Measurements from ENCODE around the gene ZEB2.

ZEB2 gene

GRCh38 chr2:144407262-144407661 is 112.7 kb downstream of the ZEB2 start:
- TF ChIP-seq CTCF (IDR thresholded peaks at IDR 0.05; ENCODE audit: low read depth, low read length) = no peak
- H3K9me3 ChIP-seq (ENCODE audit: severe bottlenecking) = no peaks in the 10 kb centered on the region
- no peak overlapping the region for H3K4me3 ChIP-seq (ENCODE audit: low read depth, low read length)
- no peaks in the 10 kb centered on the region for H3K36me3 ChIP-seq
- H3K27ac ChIP-seq = no peak overlapping the region
- H3K27me3 ChIP-seq (ENCODE audit: insufficient read depth, low read depth, severe bottlenecking) = no peaks in the 10 kb centered on the region
- DNase-seq = no peak

- H3K4me3 ChIP-seq (ENCODE audit: low read depth, low read length) = no peak overlapping the region
- no peaks in the 10 kb centered on the region for H3K9me3 ChIP-seq (ENCODE audit: severe bottlenecking)
- no peaks in the 10 kb centered on the region for H3K27me3 ChIP-seq (ENCODE audit: insufficient read depth, low read depth, severe bottlenecking)
- no peak overlapping the region for H3K27ac ChIP-seq
- DNase-seq = no peak
- no peak for TF ChIP-seq CTCF (IDR thresholded peaks at IDR 0.05; ENCODE audit: low read depth, low read length)
- H3K36me3 ChIP-seq = no peaks in the 10 kb centered on the region
Measured at GRCh38 chr2:144405982-144406788, 113.7 kb downstream of the ZEB2 start.

GRCh38 chr2:144405321-144405720 is 114.6 kb downstream of the ZEB2 start:
- no peaks in the 10 kb centered on the region for H3K9me3 ChIP-seq (ENCODE audit: severe bottlenecking)
- peaks cover 2% of the 10 kb centered on the region; the same call in 1 of the 2 replicates for H3K36me3 ChIP-seq
- DNase-seq = no peak
- no peak overlapping the region for H3K27ac ChIP-seq
- no peaks in the 10 kb centered on the region for H3K27me3 ChIP-seq (ENCODE audit: insufficient read depth, low read depth, severe bottlenecking)
- TF ChIP-seq CTCF (IDR thresholded peaks at IDR 0.05; ENCODE audit: low read depth, low read length) = no peak
- H3K4me3 ChIP-seq (ENCODE audit: low read depth, low read length) = no peak overlapping the region

DNA sequence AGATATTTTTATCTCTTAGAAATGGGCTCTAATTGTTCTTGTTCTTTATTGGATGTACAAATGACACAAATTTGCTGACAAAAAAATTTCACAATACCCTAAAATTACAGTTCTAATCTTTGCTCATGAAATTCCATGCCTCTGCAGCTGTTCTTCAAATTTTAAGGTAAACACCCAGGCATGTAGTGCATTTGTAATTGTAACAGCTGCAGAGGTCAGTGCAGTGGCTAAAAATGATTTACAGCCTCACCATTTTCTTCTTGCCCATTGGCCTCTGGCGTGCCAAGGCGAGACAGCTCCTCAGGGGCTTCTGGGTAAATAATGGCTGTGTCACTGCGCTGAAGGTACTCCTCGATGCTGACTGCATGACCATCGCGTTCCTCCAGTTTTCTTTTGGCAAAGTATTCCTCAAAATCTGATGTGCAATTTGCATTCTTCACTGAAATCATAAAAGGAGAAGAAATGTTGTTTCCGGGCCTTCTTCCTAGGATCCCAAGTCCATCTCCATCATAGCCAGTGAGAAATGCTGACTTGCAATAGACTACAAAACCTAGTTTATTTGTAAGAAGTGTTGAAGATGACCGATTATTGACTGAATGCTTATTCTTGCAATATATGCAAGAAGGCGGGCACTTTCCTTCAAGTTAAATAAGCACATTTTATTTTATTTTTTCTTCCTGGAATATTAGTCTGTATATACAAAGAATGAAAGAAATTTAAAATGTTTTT is 115.2 kb downstream of the ZEB2 start:
- Histone ChIP-seq H3K27me3 (ENCODE audit: insufficient read depth, low read depth, severe bottlenecking) (no peaks in the 10 kb centered on the region), H3K27ac (no peak overlapping the region), H3K4me3 (ENCODE audit: low read depth, low read length) (no peak overlapping the region), H3K36me3 (peaks cover 2% of the 10 kb centered on the region), H3K9me3 (ENCODE audit: severe bottlenecking) (no peaks in the 10 kb centered on the region)
- no peak for TF ChIP-seq CTCF (IDR thresholded peaks at IDR 0.05; ENCODE audit: low read depth, low read length)
- no peak for DNase-seq

DNA sequence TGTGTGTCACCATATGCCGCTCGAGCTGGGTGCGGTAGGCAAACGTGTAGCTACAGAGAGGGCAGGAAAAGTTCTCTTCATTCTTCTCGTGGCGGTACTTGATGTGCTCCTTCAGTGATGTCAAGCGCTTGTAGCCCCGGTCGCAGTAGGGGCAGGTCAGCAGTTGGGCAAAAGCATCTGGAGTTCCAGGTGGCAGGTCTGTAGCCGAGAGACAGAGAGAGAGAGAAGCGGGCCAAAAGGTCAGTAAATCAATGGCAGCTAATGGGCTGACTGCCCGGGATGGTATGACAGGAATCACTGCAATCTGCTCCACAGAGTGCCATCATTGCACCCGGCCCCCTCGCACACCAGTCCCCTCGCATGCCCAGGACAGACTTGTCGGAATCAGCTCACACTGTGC is 116.0 kb downstream of the ZEB2 start:
- Histone ChIP-seq H3K9me3 (ENCODE audit: severe bottlenecking) (no peaks in the 10 kb centered on the region), H3K27me3 (ENCODE audit: insufficient read depth, low read depth, severe bottlenecking) (no peaks in the 10 kb centered on the region), H3K27ac (peak overlapping the region; percentile 72), H3K4me3 (ENCODE audit: low read depth, low read length) (peak overlapping the region; percentile 39), H3K36me3 (peaks cover 2% of the 10 kb centered on the region)
- TF ChIP-seq CTCF (IDR thresholded peaks at IDR 0.05; ENCODE audit: low read depth, low read length) = no peak
- DNase-seq = peak; percentile 52

Data from WERI-Rb-1 (cell line).